A549 (cell line): ENCODE measurements around the gene PRR23E. TPM values are rescaled to one million over a fixed set of nuclear protein-coding genes. Genes with fewer than 3 reads are reported as not detected.

Source experiments
- ATAC-seq, 2 experiments: fragments of 200-7000 bp in 1 of 2; fragments of >200 bp in 1 of 2; cut with Nextera tagmentation in 1 of 2; cut with Tn5 transposase in 1 of 2; 3 replicates each; pipeline versions ENCODE4 v1.8.0 to v1.9.1; 2018 to 2020; ENCODE audit warnings: mild to moderate bottlenecking in 1 of 2, moderate library complexity in 1 of 2
- CTCF ChIA-PET: fragments of 300-600 bp; sonication (Branson Sonifier 250); formaldehyde crosslinking; extraction: SDS; loops from one replicate; lab custom pipeline; 2021; ENCODE audit warnings: antibody characterized with exemption, inconsistent platforms; lab: Yijun Ruan, JAX
- POLR2A ChIA-PET: fragments of 350-600 bp; formaldehyde crosslinking; extraction: SDS; loops from one replicate; lab custom pipeline; 2021; ENCODE audit warnings: antibody characterized with exemption, inconsistent platforms; lab: Yijun Ruan, JAX
- DNase-seq, 2 experiments: peaks; one replicate each; pipeline versions ENCODE4 v3.0.0 to v3.0.0-alpha.2; 2011 to 2016; ENCODE audit warnings: low read depth in 1 of 2, low spot score in 1 of 2
- FAIRE-seq: peaks from 2 replicates; lab custom pipeline; 2011; peaks lifted over from hg19 to GRCh38; lab: Jason Lieb, UNC
- H3K27ac ChIP-seq, 2 experiments: fragments of >200 bp; sonication (Bioruptor Twin); formaldehyde crosslinking; 3 replicates each; pipeline ENCODE4 v1.5.1; 2016 to 2017
- H3K4me1 ChIP-seq: fragments of >200 bp; sonication (Bioruptor Twin); formaldehyde crosslinking; 3 replicates; pipeline ENCODE4 v1.6.1; 2016
- H3K4me2 ChIP-seq: fragments of >200 bp; sonication (Bioruptor Twin); formaldehyde crosslinking; 3 replicates; pipeline ENCODE4 v1.6.1; 2016
- H3K4me3 ChIP-seq: fragments of >200 bp; sonication (Bioruptor Twin); formaldehyde crosslinking; 3 replicates; pipeline ENCODE4 v1.5.1; 2016
- H3K9me3 ChIP-seq: fragments of >200 bp; sonication (Bioruptor Twin); formaldehyde crosslinking; 3 replicates; pipeline ENCODE4 v1.6.1; 2016
- CBX8 ChIP-seq: fragments of 200-600 bp; sonication (generic); IDR thresholded peaks from 2 replicates; pipeline ENCODE4 v1.6.1; 2016
- CHD2 ChIP-seq: fragments of 150-350 bp; IDR thresholded peaks from 2 replicates; pipeline ENCODE4 v1.6.1; 2014; ENCODE audit warnings: low read length; ENCODE audit not compliant: partially characterized antibody
- EHMT2 ChIP-seq: fragments of 200-600 bp; sonication (generic); IDR thresholded peaks from 2 replicates; pipeline ENCODE4 v1.6.1; 2016; ENCODE audit warnings: antibody characterized with exemption, low read depth, mild to moderate bottlenecking, moderate library complexity
- FOSB ChIP-seq: fragments of 250-450 bp; sonication (Bioruptor Pico); IDR thresholded peaks from 2 replicates; pipeline ENCODE4 v1.5.0; 2020; ENCODE audit warnings: mild to moderate bottlenecking, moderate library complexity
- HDAC2 ChIP-seq: fragments of 200-600 bp; sonication (generic); IDR thresholded peaks from 2 replicates; pipeline ENCODE4 v1.6.1; 2016
- NFE2L2 ChIP-seq: fragments of 150-350 bp; conservative IDR thresholded peaks from 2 replicates; pipeline ENCODE4 v1.6.1; 2014; ENCODE audit warnings: low read length
- POLR2A ChIP-seq: IDR thresholded peaks from 2 replicates; pipeline ENCODE4 v1.6.1; 2012; ENCODE audit warnings: mild to moderate bottlenecking, low read length
- POLR2AphosphoS2 ChIP-seq: conservative IDR thresholded peaks from 2 replicates; pipeline ENCODE4 v1.6.1; 2012; ENCODE audit warnings: low read length, improper control_type of control experiment, inconsistent platforms
- RNF2 ChIP-seq: fragments of 200-600 bp; sonication (generic); IDR thresholded peaks from 2 replicates; pipeline ENCODE4 v1.6.1; 2016; ENCODE audit warnings: low read depth, mild to moderate bottlenecking, antibody characterized with exemption, moderate library complexity, borderline replicate concordance
- TFCP2L1 ChIP-seq: fragments of 250-450 bp; sonication (Bioruptor Pico); IDR thresholded peaks from 2 replicates; pipeline ENCODE4 v1.5.0; 2021; ENCODE audit warnings: mild to moderate bottlenecking
- ZC3H11A ChIP-seq: fragments of 450-650 bp; IDR thresholded peaks from 2 replicates; pipeline ENCODE4 v1.6.1; 2014; ENCODE audit warnings: antibody characterized with exemption, mild to moderate bottlenecking
- ZFP36 ChIP-seq: fragments of 450-650 bp; IDR thresholded peaks from 2 replicates; pipeline ENCODE4 v1.6.1; 2014; ENCODE audit warnings: borderline replicate concordance; ENCODE audit not compliant: partially characterized antibody
- ZSCAN20 ChIP-seq: fragments of 250-450 bp; sonication (Bioruptor Pico); IDR thresholded peaks from 2 replicates; pipeline ENCODE4 v1.8.0; 2022; ENCODE audit warnings: mild to moderate bottlenecking, moderate library complexity
- WGBS: methylation state at CpG from one replicate; pipeline ENCODE4 v1.1.6; 2017; ENCODE audit errors: missing lambda C conversion rate; 5-methylcytosine and 5-hydroxymethylcytosine counted together
- polyA plus RNA-seq, 4 experiments: library from polyadenylated mRNA; depleted of rRNA in 3 of 4; stranded (reverse); fragments of >200 nt; fragmentation: RNase III in 1 of 4; extraction: RNeasy Plus Mini Kit Qiagen cat#74134 plus additional on column Dnase treatment in 1 of 4; gene quantifications; 2 replicates in 3 of 4; 3 replicates in 1 of 4; pipeline ENCODE4 v1.2.3, GENCODE V29; 2011 to 2017
- TF ChIP-seq, protein P1 (sequence below): fragments of >200 bp; sonication (Bioruptor Twin); formaldehyde crosslinking; IDR thresholded peaks from 3 replicates; pipeline ENCODE4 v1.6.1; 2016
- TF ChIP-seq, protein P2 (sequence below): IDR thresholded peaks from 2 replicates; pipeline ENCODE4 v1.6.1; 2012
- TF ChIP-seq, protein P3 (sequence below): fragments of 450-650 bp; IDR thresholded peaks from 2 replicates; pipeline ENCODE4 v1.6.1; 2014; ENCODE audit warnings: antibody characterized with exemption

PRR23E gene
- polyA plus RNA-seq, 2 of the 4 experiments (the other 2 are of a cell fraction), result not detected

DNA sequence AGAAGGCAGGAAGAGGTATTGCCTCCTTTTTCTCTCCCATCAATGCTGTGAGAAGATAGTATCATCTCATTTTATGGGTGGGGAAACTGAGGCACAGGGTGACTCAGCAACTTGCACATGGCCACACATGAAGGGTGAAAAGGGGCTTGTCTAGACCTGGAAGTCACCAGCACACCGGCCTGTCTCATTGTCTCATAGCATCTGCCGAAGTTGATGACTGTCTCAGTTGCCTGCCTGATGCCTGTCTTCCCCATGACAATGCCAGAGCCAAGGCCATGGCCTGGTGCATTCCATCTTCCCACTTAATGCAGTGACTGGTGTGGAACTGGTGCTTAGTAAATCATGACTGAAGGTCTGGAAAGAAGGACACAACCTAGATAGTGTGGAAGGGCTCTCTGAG, 27.9 kb upstream of the PRR23E start:
- POLR2A ChIA-PET, result no interaction called here
- FAIRE-seq, result no peak
- 40% methylated on average over 1 of the region's 2 CpGs for WGBS
- no peak overlapping the region for H3K4me3 ChIP-seq
- CTCF ChIA-PET, result no interaction called here
- H3K9me3 ChIP-seq, result no peaks in the 10 kb centered on the region
- no peaks in the 10 kb centered on the region for H3K4me1 ChIP-seq
- no peak overlapping the region for H3K4me2 ChIP-seq
- H3K27ac ChIP-seq, result no peak overlapping the region
- TF ChIP-seq POLR2AphosphoS2 (no peak), NFE2L2 (no peak), HDAC2 (no peak), POLR2A (no peak)
- TF ChIP-seq, protein P1, sequence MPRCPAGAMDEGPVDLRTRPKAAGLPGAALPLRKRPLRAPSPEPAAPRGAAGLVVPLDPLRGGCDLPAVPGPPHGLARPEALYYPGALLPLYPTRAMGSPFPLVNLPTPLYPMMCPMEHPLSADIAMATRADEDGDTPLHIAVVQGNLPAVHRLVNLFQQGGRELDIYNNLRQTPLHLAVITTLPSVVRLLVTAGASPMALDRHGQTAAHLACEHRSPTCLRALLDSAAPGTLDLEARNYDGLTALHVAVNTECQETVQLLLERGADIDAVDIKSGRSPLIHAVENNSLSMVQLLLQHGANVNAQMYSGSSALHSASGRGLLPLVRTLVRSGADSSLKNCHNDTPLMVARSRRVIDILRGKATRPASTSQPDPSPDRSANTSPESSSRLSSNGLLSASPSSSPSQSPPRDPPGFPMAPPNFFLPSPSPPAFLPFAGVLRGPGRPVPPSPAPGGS, result no peak
- TF ChIP-seq, all 56 proteins: peak for 0
- ATAC-seq, result no peak
- no peak for DNase-seq

DNA sequence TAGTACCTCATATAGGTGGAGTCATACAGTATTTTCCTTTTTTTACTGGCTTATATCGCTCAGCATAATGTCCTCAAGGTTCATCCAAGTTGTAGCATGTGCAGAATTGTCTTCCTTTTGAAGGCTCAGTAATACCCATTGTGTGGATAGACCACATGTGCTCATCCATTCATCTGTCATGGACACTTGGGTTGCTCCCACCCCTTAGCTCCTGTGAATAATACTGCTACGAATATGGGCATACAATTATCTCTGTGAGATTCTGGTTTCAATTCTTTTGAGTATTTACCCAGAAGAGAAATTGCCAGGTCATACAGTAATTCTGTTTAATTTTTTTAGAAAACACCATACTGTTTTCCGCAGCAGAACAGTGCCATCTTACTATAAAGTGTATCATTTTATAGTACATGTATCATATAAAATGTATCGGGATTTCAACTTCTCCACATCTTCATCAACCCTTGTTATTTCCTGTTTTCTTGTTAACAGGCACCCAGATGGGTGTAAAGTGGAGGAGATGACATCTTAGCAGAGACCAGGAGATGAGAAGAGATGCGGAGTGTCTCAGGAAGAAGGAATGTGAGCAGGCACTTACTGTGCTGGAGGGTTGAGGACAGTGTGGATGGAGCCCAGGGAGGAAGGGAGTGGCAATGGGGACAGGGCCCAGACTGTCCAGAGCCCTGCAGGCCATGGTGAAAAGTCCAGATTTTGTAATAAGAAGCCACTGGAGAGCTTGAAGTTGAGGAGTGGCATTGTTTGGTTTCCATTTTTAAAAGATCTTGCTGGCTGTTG, 27.0 kb upstream of the PRR23E start:
- Histone ChIP-seq H3K27ac (no peak overlapping the region), H3K4me3 (no peak overlapping the region), H3K4me2 (no peak overlapping the region), H3K4me1 (no peaks in the 10 kb centered on the region), H3K9me3 (no peaks in the 10 kb centered on the region)
- ChIA-PET CTCF (no interaction called here), POLR2A (no interaction called here)
- TF ChIP-seq FOSB, result no peak
- no peak for TF ChIP-seq ZC3H11A
- no peak for TF ChIP-seq ZSCAN20 (CRISPR knock-in tag)
- TF ChIP-seq ZFP36, result no peak
- no peak for TF ChIP-seq CHD2
- TF ChIP-seq TFCP2L1 (CRISPR knock-in tag), result no peak
- TF ChIP-seq, protein P2, sequence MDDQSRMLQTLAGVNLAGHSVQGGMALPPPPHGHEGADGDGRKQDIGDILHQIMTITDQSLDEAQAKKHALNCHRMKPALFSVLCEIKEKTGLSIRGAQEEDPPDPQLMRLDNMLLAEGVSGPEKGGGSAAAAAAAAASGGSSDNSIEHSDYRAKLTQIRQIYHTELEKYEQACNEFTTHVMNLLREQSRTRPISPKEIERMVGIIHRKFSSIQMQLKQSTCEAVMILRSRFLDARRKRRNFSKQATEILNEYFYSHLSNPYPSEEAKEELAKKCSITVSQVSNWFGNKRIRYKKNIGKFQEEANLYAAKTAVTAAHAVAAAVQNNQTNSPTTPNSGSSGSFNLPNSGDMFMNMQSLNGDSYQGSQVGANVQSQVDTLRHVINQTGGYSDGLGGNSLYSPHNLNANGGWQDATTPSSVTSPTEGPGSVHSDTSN, result no peak
- TF ChIP-seq EHMT2, result no peak
- TF ChIP-seq, protein P3, sequence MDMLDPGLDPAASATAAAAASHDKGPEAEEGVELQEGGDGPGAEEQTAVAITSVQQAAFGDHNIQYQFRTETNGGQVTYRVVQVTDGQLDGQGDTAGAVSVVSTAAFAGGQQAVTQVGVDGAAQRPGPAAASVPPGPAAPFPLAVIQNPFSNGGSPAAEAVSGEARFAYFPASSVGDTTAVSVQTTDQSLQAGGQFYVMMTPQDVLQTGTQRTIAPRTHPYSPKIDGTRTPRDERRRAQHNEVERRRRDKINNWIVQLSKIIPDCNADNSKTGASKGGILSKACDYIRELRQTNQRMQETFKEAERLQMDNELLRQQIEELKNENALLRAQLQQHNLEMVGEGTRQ, result no peak
- no peak for TF ChIP-seq RNF2
- ATAC-seq (no peak), DNase-seq (no peak), FAIRE-seq (no peak)
- WGBS, result 37% methylated on average over 5 of the region's 5 CpGs

DNA sequence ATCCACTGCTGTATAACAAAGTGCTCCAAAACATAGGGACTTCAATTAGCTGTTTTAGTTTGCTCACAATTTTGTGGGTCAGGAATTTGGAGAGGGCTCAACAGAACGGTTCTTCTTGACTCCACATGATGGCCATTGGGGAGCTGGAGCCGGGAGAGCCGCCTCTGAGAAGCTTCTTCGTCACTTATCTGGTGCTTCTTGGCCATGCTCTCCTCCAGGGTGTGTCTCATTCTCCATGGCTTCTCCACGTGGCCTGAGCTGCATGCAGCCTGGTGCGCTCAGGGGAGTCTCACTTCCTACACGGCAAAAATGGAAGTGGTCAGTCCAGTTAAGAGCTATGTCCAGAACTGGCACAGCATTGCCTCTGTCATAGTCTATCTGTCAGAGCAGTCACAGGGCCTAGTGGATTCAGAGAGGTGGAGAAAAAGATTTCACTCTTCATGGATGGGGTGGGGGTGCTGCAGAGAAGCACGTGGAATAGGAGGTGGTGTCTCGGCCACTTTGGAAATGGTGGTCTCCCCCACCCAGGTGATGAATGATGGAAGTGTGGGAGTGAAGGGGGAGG, 26.3 kb upstream of the PRR23E start:
- ChIA-PET POLR2A (no interaction called here), CTCF (no interaction called here)
- 35% methylated on average over 8 of the region's 9 CpGs for WGBS
- Histone ChIP-seq H3K4me3 (no peak overlapping the region), H3K4me2 (no peak overlapping the region), H3K9me3 (no peaks in the 10 kb centered on the region), H3K27ac (no peak overlapping the region), H3K4me1 (no peaks in the 10 kb centered on the region)
- ATAC-seq, result no peak
- no peak for FAIRE-seq
- no peak for DNase-seq
- no peak for TF ChIP-seq CBX8

DNA sequence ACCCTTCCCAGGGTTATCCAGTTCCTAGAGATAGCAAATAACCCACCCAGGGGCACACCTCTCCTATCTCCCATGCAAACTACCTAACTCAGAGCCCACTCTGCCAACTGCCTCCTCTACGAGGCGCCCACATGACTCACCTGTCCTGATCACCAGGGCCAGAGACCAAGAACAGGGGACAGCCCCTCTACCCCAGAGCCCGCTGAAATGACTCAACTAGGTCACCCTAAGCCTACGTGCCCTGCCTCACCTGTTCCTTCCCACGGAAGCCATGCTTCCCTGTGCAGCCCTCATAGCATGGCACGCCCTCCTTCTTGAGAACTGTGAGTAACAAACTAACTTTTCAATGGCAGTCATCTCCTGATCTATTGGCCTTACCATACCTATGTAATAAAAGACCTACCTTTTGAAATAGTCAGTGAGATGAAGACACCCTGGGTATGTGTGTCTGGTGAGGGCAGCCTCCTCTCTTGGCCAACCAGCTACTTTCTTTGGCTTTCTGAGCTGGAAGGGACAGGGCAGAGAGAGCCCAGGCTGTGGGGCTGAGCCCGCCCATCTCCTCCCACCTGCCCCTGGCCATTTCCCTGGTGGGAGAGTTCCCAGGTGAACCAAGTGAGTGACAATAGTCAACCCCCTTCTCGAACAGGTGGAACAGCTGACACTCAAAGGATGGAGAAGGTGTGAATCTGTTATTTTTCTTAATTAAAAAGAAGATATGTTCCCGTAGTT, 25.5 kb upstream of the PRR23E start:
- CTCF ChIA-PET, result no interaction called here
- Histone ChIP-seq H3K4me3 (no peak overlapping the region), H3K27ac (no peak overlapping the region)
- POLR2A ChIA-PET, result no interaction called here
- 0% methylated on average over 9 of the region's 9 CpGs for WGBS
- no peak for TF ChIP-seq ZSCAN20 (CRISPR knock-in tag)
- TF ChIP-seq, all 56 proteins: peak for 0
- FAIRE-seq (no peak), DNase-seq (no peak), ATAC-seq (no peak)
- Histone ChIP-seq H3K4me2 (no peak overlapping the region), H3K4me1 (no peaks in the 10 kb centered on the region), H3K9me3 (no peaks in the 10 kb centered on the region)
